ENCODE results near the gene ADGRG4. TPM values are rescaled to one million over a fixed set of nuclear protein-coding genes. Genes with fewer than 3 reads are reported as not detected.

Gene ADGRG4
- polyA plus RNA-seq, 1 of the 3 experiments (the other 2 are of a cell fraction), result not detected

DNA sequence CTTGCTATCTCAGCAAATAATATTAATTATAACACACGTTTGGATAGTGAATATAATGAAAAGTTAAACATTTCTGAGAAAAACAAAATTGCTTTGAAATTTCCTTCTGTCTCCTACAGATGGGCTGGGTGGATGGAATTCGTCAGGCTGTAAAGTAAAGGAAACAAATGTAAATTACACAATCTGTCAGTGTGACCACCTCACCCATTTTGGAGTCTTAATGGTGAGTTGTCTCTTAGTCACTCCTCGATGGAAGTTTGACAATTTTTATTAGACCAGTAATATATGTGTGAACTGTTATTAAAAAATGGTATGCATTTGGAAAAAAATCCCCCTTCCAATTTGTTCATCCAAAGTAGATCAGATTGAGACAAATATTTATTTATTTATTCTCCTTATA is 94.5 kb downstream of the ADGRG4 start (continued):
- TF ChIP-seq, protein P1, sequence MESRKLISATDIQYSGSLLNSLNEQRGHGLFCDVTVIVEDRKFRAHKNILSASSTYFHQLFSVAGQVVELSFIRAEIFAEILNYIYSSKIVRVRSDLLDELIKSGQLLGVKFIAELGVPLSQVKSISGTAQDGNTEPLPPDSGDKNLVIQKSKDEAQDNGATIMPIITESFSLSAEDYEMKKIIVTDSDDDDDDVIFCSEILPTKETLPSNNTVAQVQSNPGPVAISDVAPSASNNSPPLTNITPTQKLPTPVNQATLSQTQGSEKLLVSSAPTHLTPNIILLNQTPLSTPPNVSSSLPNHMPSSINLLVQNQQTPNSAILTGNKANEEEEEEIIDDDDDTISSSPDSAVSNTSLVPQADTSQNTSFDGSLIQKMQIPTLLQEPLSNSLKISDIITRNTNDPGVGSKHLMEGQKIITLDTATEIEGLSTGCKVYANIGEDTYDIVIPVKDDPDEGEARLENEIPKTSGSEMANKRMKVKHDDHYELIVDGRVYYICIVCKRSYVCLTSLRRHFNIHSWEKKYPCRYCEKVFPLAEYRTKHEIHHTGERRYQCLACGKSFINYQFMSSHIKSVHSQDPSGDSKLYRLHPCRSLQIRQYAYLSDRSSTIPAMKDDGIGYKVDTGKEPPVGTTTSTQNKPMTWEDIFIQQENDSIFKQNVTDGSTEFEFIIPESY (IDR thresholded peaks at IDR 0.05; ENCODE audit: borderline replicate concordance, low read depth), result no peak
- TF ChIP-seq CHD2 (IDR thresholded peaks at IDR 0.05; ENCODE audit: low read length, partially characterized antibody) (no peak), NFIC (IDR thresholded peaks at IDR 0.05; ENCODE audit: borderline replicate concordance) (no peak), MXI1 (IDR thresholded peaks at IDR 0.05; ENCODE audit: low read depth, low read length) (no peak), EZH2phosphoT487 (IDR thresholded peaks at IDR 0.05; ENCODE audit: borderline replicate concordance, low read depth) (no peak), SIN3A (IDR thresholded peaks at IDR 0.05; ENCODE audit: borderline replicate concordance, low read depth, low read length) (no peak), TEAD4 (IDR thresholded peaks at IDR 0.05; ENCODE audit: borderline replicate concordance, insufficient read depth) (no peak)

DNA sequence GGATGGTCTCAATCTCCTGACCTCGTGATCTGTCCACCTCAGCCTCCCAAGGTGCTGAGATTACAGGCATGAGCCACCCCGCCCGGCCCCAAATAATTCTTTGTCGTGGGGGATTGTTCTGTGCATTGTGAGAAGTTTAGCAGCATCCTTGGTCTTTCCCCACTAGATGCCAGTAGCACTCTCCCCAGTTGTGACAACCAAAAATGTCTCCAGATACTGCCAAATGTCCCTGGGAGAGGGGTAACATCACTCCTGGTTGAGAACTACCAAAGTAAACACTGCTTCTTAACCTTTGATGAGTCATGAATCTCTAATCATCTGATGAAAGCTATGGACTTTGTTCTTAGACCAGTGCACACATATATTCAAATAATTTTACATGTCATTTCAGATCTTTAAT is 96.2 kb downstream of the ADGRG4 start:
- CTCF ChIA-PET, result interaction anchor here (1.1 kb wide), 1 partner anchor 8 kb away, joined by 3 read pairs; no protein-coding TSS in a partner anchor
- 26% methylated on average over 4 of the region's 4 CpGs for WGBS (ENCODE audit: low lambda C conversion rate)
- POLR2A ChIA-PET, result no interaction called here
- no peak for TF ChIP-seq CTCF (IDR thresholded peaks at IDR 0.05)
- no peak for TF ChIP-seq TCF12 (IDR thresholded peaks at IDR 0.05)
- TF ChIP-seq FOSL2 (IDR thresholded peaks at IDR 0.05; ENCODE audit: borderline replicate concordance, low read depth), result no peak
- no peak for TF ChIP-seq TEAD4 (IDR thresholded peaks at IDR 0.05; ENCODE audit: borderline replicate concordance, insufficient read depth)
- no peak for TF ChIP-seq YY1 (IDR thresholded peaks at IDR 0.05; ENCODE audit: low read depth)
- TF ChIP-seq GABPA (IDR thresholded peaks at IDR 0.05; ENCODE audit: low read depth), result no peak
- no peak for TF ChIP-seq POLR2AphosphoS5 (IDR thresholded peaks at IDR 0.05; ENCODE audit: low read depth, low read length)
- no peak for TF ChIP-seq RFX5 (IDR thresholded peaks at IDR 0.05; ENCODE audit: low read length)
- no peak for TF ChIP-seq MXI1 (IDR thresholded peaks at IDR 0.05; ENCODE audit: low read depth, low read length)
- no peak for TF ChIP-seq MEF2A (IDR thresholded peaks at IDR 0.05; ENCODE audit: borderline replicate concordance, low read depth)
- TF ChIP-seq RAD21 (IDR thresholded peaks at IDR 0.05; ENCODE audit: low read length), result no peak
- H3K27me3 ChIP-seq (ENCODE audit: insufficient read depth), result no peaks in the 10 kb centered on the region
- H3K4me2 ChIP-seq, result no peak overlapping the region
- H3K9me2 ChIP-seq, result no peaks in the 10 kb centered on the region
- no peaks in the 10 kb centered on the region for H3K4me1 ChIP-seq (ENCODE audit: control insufficient read depth in 1 of 2, insufficient read depth in 2 of 2, low read depth in 1 of 2, low read length in 1 of 2)
- H3K79me2 ChIP-seq (ENCODE audit: insufficient read depth), result no peaks in the 10 kb centered on the region
- H2AFZ ChIP-seq (ENCODE audit: low read depth), result no peak overlapping the region
- H3K9me3 ChIP-seq, result no peaks in the 10 kb centered on the region
- DNase-seq, result no peak
- no peak overlapping the region for H3K9ac ChIP-seq
- H3K27ac ChIP-seq (ENCODE audit: low read depth in 2 of 2, low read length in 1 of 2), result no peak overlapping the region
- no peaks in the 10 kb centered on the region for H3F3A ChIP-seq (replicated peaks; ENCODE audit: insufficient read depth)
- no peak overlapping the region for H3K4me3 ChIP-seq (ENCODE audit: low read depth in 2 of 2, low read length in 1 of 2)
- H3K36me3 ChIP-seq (replicated peaks in 1 of 2; ENCODE audit: control insufficient read depth in 1 of 2, insufficient read depth in 2 of 2, low read length in 1 of 2), result no peaks in the 10 kb centered on the region
- H4K20me1 ChIP-seq (ENCODE audit: insufficient read depth), result no peaks in the 10 kb centered on the region

Measured in SK-N-SH (cell line).